ENCODE data around the gene FKBP2.

The FKBP2 gene

DNA sequence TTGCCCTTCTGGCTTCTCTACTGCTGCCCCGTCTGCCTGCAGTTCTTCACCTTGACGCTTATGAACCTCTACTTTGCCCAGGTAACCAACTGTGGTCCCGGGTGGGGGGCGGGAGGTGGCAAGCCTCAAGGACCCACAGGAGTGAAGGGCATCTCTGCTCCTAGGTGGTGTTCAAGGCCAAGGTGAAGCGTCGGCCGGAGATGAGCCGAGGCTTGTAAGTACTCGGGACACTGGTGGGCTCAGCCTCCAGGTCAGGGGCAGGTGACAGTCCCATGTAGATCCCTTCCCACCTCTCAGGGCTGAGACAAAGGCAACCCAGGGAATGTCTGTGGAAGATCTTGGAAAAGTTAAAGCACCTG is 45.9 kb downstream of the FKBP2 start:
- no peak for DNase-seq

GRCh38 chr11:64287676-64288352 is 46.9 kb downstream of the FKBP2 start:
- no peak for DNase-seq

DNA sequence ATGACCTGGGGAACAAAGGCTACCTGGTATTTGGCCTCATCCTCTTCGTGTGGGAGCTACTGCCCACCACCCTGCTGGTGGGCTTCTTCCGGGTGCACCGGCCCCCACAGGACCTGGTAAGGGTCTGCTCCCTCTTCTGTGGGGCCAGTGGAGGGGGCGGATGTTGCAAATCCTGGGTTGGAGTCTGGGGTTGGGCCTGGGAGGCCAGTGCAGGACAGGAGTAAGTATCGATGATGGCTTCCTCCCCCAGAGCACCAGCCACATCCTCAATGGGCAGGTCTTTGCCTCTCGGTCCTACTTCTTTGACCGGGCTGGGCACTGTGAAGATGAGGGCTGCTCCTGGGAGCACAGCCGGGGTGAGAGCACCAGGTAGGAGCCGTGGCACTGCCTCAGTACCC is 47.5 kb downstream of the FKBP2 start:
- DNase-seq, result no peak

DNA sequence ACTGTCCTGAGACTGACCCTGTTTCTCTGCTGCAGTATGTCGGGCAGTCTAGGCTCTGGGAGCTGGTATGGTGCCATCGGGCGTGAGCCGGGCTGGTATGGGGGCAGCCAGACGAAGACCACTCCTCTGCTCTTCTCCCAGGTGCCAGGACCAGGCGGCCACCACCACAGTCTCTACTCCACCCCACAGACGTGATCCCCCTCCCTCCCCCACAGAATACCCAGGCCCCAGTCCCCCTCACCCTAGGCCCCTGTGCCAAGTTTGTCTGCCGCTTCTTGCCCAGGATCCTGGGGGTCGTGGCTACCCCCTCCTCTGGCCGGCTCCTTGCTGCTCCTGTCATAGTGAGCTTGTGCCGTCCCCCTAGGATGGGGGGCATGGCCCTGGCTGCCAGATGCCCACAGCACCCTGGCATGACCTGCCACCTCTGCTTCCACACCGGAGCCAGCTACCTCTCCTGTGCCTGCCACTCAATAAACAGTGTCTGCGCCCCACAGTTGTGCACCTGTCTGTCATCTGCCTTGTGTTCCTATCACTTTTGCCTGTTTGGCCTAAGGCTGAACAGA is 48.2 kb downstream of the FKBP2 start:
- no peak for DNase-seq

DNA sequence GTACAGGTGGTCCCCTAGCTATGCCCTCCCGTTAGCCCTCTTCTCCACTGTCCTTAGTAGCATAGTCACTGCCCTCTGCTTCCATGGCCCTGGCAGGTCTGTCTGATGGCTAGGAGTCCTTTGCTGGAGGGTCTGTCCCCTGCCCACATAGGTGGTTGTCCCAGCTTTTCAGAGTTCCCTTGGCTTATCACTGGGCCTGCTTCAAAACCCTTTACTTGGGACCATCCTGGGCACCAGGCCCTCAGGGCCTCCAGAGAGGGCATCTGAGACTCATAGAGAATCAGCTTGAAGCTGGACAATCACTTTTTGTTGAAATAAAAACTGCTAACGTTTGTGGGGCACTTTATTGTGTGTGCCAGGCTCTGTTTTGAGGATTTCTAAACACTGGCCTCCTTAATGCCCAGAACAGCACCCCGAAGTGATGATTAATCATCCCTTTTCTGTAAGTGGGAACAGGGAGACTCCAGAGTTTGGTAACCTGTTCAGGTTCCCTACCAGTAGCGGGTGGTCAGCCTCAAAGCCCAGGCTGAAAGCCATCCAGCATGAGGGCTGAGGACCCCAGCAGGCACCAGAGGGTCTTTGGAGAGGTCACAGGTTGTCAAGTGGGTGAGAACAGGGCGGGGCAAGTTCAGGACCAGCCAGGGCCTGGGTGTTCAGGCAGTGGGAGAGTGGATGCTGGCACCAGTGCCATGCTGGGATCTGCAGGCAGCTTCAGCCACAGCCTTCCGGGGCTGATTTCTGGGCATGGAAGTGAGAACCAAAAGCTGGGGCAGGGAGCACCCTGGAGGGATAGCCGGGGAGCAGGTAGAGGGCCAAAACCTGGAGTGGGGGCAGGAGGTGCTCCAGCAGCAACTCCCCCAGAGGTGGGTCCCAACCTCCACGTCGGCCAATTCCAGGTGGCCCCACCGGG is 49.7 kb downstream of the FKBP2 start:
- DNase-seq, result no peak

GRCh38 chr11:64291262-64291751 is 50.4 kb downstream of the FKBP2 start, which contains the start of gene KCNK4:
Gene KCNK4 (plus strand): TSS chr11:64291302. CDS start chr11:64293019, 1,717 bp downstream.
- no peak for DNase-seq

DNA sequence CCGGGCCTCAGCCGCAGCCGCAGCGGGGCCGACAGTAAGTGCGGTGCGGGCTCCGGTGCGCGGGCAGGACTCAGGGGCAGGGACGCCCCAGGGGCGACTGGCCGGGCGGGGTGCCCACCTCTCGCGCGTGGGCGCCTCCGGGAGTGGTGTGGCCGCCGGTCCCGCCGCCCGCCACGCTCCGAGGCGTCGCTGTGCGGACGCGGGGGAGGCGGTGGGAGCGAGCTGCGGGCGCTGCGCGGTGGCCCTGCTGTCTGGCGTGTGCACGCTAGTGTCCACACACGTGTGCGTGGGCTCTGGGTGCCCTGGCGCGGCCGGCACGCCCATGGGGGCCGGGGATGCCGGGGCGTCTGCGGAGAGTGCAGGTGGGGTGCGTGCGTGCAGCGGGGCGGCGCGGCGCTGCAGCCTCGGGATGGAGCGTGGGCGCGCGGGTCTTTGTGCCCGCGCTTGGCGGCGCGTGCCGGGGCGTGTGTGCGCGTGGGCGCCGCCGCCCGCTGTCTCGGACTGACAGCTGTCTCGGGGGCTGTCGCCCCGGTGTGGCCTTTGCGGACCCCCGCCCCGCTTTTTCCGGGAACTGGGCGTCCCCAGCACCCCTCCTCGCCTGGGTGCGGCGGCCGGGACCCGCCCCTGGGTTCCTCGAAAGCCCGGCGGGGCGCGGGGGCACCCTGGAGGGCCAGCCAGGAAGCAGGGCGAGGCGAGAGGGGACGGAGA is 51.0 kb downstream of the FKBP2 start:
- no peak for DNase-seq

GRCh38 chr11:64292460-64293254 is 51.8 kb downstream of the FKBP2 start:
- no peak for DNase-seq
